AG04450 (cell line): ENCODE data around the gene STKLD1. TPM values are rescaled to one million over a fixed set of nuclear protein-coding genes. Genes with fewer than 3 reads are reported as not detected.
"Not testable (repeated sequence)": the region's sequence is repeated elsewhere in the genome, so short reads cannot be mapped to it uniquely, and the experiment has no call there.

Experiments used
- CTCF ChIA-PET: fragments of 300-600, 350-600 bp; formaldehyde crosslinking; extraction: SDS; loops from one replicate; lab custom pipeline; 2022; ENCODE audit warnings: antibody characterized with exemption, inconsistent platforms; lab: Charles Lee
- POLR2A ChIA-PET: fragments of 350-600 bp; formaldehyde crosslinking; extraction: SDS; loops from one replicate; lab custom pipeline; 2021; ENCODE audit warnings: antibody characterized with exemption, inconsistent platforms; lab: Yijun Ruan, JAX
- DNase-seq: peaks from one replicate; pipeline ENCODE4 v3.0.0-alpha.2; 2011; ENCODE audit warnings: low read depth, low spot score
- H3K27ac ChIP-seq: one replicate; pipeline ENCODE4 v1.5.1; 2012; ENCODE audit warnings: low read depth, low read length, control low read depth
- H3K27me3 ChIP-seq: one replicate; pipeline ENCODE4 v1.6.0; 2012; ENCODE audit warnings: low read length; ENCODE audit not compliant: control insufficient read depth, insufficient read depth
- H3K4me3 ChIP-seq: 2 replicates; pipeline ENCODE4 v1.5.1; 2011; ENCODE audit warnings: mild to moderate bottlenecking, low read depth, low read length, control low read depth
- H3K9me3 ChIP-seq: 2 replicates; pipeline ENCODE4 v1.5.1; 2012; ENCODE audit warnings: low read length; ENCODE audit not compliant: control insufficient read depth, insufficient read depth
- polyA minus RNA-seq: library from RNA; depleted of rRNA, polyadenylated mRNA; stranded (reverse); fragments of >200 nt; gene quantifications from 2 replicates; pipeline ENCODE4 v1.2.3, GENCODE V29; 2011; rRNA and poly(A)+ RNA removed
- polyA plus RNA-seq: library from polyadenylated mRNA; depleted of rRNA; stranded (reverse); fragments of >200 nt; gene quantifications from 2 replicates; pipeline ENCODE4 v1.2.3, GENCODE V29; 2011; rRNA removed
- TF ChIP-seq, protein P1 (sequence below): IDR thresholded peaks from 2 replicates; pipeline ENCODE4 v1.5.1; 2011; ENCODE audit warnings: low read depth, low read length, control low read depth, inconsistent platforms

STKLD1 gene
- 0.95 and 1.4 TPM in 2 replicates for polyA plus RNA-seq
- 0.35 TPM in 1 of 2 replicates, not detected in the other for polyA minus RNA-seq

DNA sequence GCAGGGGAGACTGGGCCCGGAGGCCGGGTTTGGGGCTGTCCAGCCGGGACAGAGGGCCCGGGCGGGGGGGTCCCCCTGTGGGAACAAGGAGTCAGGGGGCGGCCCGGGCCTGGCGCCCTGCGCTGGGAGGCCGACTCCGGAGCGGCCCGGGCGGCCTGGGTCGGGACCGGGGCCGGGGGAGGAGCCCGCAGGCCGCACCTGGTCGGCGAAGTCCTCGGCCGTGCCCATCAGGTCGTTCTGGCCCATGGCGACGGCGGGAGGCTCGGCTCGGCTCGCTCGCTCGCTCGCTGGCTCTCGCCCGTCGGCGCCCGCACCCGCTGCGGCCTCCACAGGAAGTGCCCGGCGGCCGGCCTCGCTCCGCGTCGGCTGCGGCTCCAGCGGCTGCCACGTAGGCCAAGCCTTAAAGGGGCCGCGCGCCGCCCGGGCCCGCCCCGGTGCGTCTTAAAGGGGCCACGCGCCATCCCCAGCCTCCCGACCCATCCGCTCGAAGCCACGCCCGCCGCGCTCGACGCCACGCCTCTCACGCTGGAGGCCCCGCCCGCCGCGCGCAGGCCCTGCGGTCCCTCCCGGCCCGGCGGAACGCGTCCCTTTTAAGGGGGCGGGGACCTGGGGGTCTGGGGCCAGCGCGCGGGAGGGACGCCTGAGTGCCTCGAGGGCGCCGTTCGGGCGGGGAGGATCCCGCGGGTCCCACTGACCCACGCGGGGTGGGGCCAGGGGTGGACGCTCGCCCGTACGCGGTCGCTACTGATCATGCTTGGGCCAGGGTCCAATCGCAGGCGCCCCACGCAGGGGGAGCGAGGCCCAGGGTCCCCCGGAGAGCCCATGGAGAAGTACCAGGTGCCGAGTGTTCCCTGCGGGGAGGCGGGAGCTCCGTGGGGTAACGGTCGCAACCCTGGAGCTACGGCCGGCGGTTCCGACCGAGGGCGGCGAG is at the start of gene STKLD1, which contains the start of gene SURF4:
STKLD1 (plus strand) TSS at position 643 of the 931 bp plus-strand sequence; CDS start at position 751, 108 bp downstream.
SURF4 (minus strand) TSS at position 337 of the 931 bp plus-strand sequence; CDS start at position 246, 91 bp downstream.
- CTCF ChIA-PET = interaction anchor here (0.5 to 1.7 kb wide), 3 partner anchors 19 to 475 kb away, joined by 3 to 4 read pairs (median 4); no protein-coding TSS in a partner anchor
- H3K27ac ChIP-seq = peak within 1 kb of the TSS; percentile 80

DNA sequence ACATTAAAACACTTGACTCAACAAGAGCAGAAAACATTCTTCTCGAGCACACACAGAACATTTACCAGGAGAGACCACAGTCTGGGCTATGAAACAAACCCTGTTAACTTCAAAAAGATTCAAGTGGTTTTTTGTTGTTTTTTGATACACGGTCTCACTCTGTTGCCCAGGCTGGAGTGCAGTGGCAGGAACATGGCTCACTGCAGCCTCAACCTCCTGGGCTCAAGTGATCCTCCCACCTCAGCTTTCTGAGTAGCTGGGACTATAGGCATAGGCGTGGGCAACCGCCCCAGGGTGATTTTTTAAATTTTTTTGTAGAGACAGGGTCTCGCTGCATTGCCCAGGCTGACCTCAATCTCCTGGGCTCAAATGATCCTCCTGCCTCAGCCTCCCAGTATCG is 49.1 kb upstream of the STKLD1 start:
- CTCF ChIA-PET, H3K4me3 ChIP-seq, POLR2A ChIA-PET, H3K9me3 ChIP-seq, DNase-seq, H3K27me3 ChIP-seq, H3K27ac ChIP-seq: not testable (repeated sequence)

More for the DNA sequence above, at the start of gene STKLD1, which contains the start of gene SURF4:
- POLR2A ChIA-PET = interaction anchor here (0.6 to 1.8 kb wide), 4 partner anchors 26 to 42 kb away, joined by 3 to 9 read pairs (median 6); partner anchors contain the start of genes MED22 and RPL7A
- H3K27me3 ChIP-seq = no peaks in the 10 kb centered on the region
- H3K4me3 ChIP-seq = peak within 1 kb of the TSS; percentile 73
- TF ChIP-seq, protein P1, sequence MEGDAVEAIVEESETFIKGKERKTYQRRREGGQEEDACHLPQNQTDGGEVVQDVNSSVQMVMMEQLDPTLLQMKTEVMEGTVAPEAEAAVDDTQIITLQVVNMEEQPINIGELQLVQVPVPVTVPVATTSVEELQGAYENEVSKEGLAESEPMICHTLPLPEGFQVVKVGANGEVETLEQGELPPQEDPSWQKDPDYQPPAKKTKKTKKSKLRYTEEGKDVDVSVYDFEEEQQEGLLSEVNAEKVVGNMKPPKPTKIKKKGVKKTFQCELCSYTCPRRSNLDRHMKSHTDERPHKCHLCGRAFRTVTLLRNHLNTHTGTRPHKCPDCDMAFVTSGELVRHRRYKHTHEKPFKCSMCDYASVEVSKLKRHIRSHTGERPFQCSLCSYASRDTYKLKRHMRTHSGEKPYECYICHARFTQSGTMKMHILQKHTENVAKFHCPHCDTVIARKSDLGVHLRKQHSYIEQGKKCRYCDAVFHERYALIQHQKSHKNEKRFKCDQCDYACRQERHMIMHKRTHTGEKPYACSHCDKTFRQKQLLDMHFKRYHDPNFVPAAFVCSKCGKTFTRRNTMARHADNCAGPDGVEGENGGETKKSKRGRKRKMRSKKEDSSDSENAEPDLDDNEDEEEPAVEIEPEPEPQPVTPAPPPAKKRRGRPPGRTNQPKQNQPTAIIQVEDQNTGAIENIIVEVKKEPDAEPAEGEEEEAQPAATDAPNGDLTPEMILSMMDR = no peak
- H3K9me3 ChIP-seq = peaks cover 6% of the 10 kb centered on the region
- peak; percentile 79 for DNase-seq

DNA sequence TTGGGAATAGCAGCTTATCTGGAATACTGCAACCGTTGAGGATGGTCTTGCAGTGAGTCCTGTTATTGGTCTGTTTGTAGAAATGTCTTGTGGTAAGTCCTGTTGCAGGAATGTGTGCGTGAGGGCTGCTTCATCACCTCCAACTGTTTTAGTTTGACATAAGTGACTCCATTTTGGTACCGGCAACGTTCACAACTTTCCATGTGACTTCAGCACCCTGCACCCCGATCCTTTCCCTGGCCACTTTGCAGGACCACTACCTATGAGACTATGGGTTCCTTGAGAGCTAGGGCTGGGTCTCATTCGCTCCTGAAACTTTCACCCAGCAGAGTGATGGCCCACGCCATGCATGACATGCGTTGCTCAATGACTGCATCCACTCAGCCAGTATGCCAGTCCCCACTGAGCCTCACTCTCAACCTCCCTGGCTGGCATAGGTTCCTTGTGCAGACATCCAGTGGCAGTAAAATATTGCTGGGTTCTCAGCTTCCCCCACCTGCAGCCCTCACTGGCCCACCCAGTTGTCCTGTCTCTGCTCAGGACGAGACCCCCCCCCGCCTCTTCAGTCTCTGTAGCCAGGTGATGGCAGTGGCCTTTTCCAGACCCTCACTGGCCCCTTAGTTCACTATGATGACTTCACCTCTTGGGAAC is 48.2 kb upstream of the STKLD1 start:
- no peak for DNase-seq
- Histone ChIP-seq H3K27ac (no peak overlapping the region), H3K27me3 (peaks cover 2% of the 10 kb centered on the region), H3K4me3 (no peak overlapping the region), H3K9me3 (no peaks in the 10 kb centered on the region; the same call in 1 of the 2 replicates)
- CTCF ChIA-PET = no interaction called here
- TF ChIP-seq, protein P1 = no peak
- POLR2A ChIA-PET = no interaction called here

DNA sequence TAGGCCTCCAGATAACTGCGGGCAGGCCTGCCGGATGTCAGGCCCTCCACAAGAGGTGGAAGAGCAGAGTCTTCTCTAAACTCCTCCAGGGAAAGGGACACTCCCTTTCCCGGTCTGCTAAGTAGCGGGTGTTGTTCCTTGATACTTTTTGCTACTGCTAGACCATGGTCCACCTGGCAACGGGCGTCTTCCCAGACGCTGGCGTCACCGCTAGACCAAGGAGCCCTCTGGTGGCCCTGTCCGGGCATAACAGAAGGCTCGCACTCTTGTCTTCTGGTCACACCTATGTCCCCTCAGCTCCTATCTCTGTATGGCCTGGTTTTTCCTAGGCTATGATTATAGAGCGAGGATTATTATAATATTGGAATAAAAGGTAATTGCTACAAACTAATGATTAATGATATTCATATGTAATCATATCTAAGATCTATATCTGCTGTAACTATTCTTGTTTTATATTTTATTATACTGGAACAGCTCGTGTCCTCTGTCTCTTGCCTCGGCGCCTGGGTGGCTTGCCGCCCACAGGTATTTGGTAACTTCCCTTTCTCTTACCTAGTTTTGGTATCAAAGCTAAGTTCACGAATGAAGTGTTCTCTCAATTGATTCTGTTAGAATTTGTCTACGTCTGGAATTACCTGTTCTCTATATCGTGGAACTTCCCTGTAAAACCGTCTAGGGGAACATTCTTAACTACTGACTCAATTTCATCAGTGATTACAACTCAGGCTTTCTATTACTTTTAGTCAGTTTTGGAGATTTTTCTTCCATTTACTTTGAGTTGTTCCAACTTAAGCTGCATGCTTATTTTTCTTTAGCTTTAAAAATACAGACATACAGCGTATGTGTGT is 46.6 kb upstream of the STKLD1 start:
- not testable (repeated sequence) for DNase-seq, H3K9me3 ChIP-seq, H3K4me3 ChIP-seq, H3K27me3 ChIP-seq, H3K27ac ChIP-seq
- POLR2A ChIA-PET = interaction anchor here (0.8 kb wide), 1 partner anchor 18 kb away, joined by 3 read pairs; the partner anchor contains the start of genes MED22 and RPL7A
- TF ChIP-seq, protein P1 = peak; percentile 48
- CTCF ChIA-PET = interaction anchor here (0.8 to 2.0 kb wide), 6 partner anchors 12 to 182 kb away, joined by 3 to 12 read pairs (median 4); no protein-coding TSS in a partner anchor
